Stimulated activated CD4-positive, alpha-beta T cell treated with anti-CD3 and anti-CD28 coated beads, Interleukin-2, amount 100 ng/mL, for 48 hours (primary cell): ENCODE data around the gene SIM2.

Experiments used
- DNase-seq, 2 donors: peaks; one replicate each; pipeline ENCODE4 v3.0.0-alpha.2; 2020

SIM2 gene

DNA sequence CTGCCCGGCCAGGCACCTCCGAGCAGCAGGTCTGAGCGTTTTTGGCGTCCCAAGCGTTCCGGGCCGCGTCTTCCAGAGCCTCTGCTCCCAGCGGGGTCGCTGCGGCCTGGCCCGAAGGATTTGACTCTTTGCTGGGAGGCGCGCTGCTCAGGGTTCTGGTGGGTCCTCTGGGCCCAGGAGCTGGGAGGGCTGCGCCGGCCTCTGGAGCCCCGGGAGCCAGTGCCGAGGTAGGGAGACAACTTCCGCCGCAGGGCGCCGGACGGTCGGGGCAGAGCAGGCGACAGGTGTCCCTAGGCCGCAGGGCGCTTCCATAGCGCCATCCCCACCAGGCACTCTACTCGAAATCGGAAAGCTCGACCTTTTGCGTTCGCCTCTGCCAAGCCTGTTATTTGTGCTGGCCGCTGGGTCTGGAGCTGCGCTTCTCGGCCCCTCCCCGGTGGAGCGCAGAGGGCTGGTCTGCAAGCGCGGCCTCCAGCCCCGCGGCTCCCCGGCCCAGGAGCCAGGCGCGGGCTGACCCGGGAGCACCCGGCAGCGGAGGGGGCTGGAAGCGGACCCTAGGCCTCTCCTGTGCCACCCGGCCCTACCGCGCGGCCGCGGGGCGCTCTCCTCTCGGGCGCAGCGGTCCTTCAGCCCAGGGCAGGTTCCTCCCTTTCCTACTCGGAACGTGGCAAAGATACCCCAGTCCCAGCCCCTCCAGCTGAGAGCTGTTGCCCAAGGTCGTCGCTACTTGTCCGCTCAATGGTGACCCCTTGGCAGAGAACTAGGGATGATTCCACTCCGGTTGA, 2.2 kb downstream of the SIM2 start:
- DNase-seq, result no peak

DNA sequence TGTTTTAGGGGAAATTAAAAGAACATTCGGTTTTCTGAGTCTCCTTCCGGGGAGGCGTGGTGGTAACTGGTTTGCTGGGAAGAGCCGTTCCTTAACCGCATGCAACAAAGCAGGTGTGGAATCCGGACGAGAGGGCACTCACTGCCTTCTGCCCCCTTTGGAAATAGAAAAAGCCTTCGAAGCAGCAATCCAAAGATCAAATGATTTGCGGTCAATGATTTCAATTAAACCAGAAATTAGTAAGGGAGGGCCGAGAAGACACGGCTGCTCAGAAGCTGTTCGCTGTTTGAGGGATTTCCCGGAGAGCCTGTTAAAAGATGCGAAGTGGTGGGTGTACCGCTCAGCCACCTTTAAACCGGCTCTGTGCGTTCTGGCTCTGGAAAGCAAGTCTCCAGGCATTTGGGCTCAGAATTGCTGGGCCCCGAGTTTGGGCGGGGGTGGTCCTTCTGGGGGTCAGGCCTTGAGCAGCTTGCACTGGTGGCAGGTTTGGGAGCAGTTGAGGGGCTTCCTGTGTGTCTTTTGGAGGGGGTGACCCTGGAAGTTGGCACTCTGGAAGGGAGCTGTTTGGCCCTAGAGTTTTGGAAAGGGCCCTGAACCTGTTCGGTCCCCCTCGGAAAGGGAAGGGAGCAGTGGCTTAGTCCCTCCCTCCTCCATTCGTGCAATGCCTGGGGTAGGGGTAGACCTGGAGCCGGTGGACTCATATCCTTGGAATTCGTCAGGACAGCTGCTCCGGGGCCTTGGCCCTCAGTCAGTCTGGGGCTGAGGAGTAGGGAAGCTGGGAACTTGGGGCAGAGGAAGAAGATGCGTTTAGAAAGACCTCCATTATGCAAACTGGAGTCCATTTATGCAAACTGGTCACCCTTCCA, 3.1 kb downstream of the SIM2 start:
- DNase-seq, result no peak

GRCh38 chr21:36702622-36702968, 3.7 kb downstream of the SIM2 start:
- DNase-seq, result no peak

GRCh38 chr21:36703123-36703522, 4.2 kb downstream of the SIM2 start:
- no peak for DNase-seq

DNA sequence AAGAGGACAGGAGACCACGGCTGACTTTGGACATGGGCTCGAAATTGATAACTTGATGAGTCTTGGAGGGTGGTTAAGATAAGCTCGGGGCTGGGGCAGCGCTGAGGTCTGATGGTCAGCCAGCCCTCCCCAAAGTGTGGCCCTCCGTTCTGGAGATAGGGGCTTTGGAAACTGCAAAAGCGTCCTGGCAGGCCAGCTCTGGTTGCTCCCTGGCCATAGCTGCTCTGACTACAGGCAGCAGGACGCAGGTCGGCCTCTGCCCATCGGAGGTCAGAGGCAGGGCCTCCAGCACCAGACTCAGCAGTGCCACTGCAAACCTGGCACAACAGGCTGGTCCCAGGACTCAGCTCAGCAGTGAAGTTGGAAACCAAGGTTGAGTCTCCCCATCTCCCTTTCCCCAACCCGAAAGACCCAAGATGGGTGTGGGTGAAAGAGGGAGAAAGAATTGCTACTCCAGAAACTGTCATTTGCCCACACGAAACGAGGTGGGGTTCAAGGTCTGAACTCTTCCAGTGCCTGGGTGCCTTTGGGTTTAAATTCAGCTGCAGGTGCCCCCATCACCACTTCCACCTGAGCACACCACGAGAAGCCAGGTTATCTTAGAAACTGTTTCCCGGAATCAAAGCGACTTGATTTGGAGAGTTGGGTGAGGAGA, 4.8 kb downstream of the SIM2 start:
- DNase-seq, result no peak

DNA sequence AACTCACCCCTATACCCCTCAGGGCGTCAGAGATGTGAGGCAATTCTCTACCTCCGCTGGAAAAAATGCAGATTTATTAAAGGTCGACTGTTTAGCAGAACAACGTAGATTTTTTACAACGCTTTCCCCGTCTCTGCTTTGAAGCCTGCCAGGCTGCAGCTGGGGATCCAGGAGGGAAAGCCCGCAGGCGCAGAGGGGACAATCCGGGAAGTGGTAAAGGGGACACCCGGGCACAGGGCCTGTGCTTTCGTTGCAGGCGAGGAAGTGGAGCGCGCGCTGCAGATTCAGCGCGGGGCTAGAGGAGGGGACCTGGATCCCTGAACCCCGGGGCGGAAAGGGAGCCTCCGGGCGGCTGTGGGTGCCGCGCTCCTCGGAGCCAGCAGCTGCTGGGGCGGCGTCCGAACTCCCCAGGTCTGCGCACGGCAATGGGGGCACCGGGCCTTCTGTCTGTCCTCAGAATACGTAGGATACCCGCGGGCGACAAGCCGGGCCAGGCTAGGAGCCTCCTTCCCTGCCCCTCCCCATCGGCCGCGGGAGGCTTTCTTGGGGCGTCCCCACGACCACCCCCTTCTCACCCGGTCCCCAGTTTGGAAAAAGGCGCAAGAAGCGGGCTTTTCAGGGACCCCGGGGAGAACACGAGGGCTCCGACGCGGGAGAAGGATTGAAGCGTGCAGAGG, 5.5 kb downstream of the SIM2 start:
- DNase-seq, result no peak

GRCh38 chr21:36704958-36705678, 6.2 kb downstream of the SIM2 start:
- no peak for DNase-seq

- DNase-seq, result no peak
Measured at GRCh38 chr21:36705679-36706481, 7.0 kb downstream of the SIM2 start.

DNA sequence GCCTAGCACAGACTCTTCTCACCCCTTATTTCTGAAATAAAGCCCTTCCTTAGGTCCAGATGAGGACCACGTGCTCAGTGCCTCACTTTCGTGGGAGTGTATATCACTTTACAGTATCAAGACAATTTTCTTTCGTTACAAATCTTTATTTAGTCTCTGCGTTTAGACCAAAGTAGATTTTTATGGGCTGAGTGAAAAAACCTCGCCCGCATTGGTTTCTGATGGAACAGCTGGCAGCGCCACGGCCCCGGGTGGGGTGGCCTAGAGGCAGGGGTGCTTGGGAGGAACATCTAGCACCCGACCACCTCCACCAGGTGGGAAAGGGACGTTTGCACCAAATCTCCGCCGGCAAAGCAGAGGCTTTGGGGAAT, 7.6 kb downstream of the SIM2 start:
- DNase-seq, result no peak

DNA sequence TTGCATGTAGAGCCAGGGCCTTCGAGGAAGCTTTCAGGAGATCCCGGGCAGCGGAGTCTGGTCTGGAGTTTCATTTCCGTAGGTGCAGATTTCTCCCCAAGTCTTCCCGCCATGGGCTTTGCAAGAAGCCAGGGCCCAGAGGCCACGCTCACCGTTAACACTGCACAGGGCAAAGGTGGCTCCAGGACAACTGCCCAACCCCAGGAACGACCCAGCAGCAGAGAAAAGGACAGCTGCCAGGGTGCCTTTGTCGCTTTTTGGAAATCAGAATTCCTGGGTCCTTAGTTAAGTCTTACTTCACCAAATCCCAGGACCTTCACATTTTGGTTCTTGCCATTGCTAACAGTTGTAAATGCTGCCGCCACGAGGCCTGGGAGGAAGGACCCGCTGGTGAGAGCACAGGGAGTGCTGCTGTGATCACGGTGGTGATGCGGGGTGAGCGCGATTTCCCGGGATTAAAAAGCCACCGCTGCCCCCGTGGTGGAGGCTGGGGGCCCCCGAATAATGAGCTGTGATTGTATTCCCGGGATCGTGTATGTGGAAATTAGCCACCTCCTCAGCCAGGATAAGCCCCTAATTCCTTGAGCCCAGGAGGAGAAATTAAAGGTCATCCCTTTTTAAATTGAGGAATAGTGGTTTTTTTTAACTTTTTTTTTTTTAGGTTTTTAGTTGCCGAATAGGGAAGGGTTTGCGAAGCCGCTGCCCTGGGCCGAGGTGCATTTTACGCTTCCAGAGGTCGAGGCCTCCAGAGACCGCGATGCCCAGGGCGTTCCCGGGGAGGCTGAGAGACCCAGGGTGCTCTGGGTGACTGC, 8.2 kb downstream of the SIM2 start:
- DNase-seq, result no peak

DNA sequence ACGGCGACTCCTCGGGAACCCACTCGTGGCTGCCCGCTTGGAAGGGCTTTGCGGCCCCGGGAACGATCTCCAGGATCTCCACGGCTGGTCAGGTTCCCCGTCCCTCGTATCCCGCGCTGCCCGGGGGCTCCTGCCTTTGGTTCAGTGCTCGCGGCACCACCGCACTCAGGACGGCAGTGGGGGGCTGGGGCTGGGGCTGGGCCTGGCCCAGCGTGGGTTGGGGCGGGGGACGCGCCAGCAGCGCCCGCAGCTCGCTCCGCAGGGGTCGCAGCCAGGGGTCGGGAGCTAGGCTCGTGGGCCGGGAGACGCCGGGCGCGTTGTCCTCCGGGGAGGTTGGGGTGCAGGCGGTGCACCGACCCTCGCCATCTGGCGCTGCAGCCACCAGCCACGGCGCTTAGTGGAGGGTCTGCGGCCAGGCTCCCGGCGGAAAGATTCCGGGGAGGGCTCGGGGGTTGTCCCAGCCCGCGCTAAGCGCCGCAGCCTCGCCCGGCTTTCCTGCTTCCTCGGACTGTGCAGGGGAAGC, 8.9 kb downstream of the SIM2 start:
- no peak for DNase-seq

DNA sequence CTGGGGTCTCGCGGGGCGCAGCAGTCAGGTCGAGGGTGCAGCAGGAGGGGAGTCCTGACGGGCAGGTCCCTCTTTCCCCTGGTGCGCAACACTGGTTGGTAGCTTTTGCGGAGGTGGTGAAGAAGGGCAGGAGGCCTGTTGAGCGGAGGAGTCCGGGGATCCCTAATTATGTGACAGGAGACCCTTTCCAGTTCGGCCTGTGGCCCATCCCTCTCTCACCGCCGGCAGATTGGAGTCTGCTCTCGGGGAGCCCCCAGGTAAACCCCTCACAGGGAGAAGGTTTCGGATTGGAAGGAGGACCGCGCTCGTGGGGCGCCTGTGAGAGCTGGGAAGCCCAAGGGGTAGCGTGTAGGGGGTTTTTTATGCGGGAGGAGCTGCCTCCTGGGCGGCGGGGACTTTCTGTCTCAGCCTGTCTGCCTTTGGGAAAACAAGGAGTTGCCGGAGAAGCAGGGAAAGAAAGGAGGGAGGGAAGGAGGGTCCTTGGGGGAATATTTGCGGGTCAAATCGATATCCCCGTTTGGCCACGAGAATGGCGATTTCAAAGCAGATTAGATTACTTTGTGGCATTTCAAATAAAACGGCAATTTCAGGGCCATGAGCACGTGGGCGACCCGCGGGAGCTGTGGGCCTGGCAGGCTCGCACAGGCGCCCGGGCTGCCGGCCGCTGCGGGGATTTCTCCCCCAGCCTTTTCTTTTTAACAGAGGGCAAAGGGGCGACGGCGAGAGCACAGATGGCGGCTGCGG, 9.5 kb downstream of the SIM2 start:
- DNase-seq, result no peak

DNA sequence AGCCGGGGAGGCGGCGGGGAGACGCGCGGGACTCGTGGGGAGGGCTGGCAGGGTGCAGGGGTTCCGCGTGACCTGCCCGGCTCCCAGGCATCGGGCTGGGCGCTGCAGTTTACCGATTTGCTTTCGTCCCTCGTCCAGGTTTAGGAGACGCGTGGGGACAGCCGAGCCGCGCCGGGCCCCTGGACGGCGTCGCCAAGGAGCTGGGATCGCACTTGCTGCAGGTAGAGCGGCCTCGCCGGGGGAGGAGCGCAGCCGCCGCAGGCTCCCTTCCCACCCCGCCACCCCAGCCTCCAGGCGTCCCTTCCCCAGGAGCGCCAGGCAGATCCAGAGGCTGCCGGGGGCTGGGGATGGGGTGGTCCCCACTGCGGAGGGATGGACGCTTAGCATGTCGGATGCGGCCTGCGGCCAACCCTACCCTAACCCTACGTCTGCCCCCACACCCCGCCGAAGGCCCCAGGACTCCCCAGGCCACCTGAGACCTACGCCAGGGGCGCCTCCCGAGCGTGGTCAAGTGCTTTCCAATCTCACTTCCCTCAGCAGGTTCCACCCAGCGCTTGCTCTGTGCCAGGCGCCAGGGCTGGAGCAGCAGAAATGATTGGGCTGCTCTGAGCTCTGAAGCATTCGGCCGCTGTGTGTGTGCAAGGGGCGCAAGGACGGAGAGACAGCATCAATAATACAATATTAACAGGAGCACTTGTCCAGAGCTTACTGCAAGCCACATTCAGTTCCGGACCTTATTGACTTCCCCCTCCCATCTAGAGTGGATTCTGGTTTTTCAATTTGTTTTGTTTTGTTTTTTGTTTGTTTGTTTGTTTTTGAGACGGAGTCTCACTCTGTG, 10.3 kb downstream of the SIM2 start:
- no peak for DNase-seq

DNA sequence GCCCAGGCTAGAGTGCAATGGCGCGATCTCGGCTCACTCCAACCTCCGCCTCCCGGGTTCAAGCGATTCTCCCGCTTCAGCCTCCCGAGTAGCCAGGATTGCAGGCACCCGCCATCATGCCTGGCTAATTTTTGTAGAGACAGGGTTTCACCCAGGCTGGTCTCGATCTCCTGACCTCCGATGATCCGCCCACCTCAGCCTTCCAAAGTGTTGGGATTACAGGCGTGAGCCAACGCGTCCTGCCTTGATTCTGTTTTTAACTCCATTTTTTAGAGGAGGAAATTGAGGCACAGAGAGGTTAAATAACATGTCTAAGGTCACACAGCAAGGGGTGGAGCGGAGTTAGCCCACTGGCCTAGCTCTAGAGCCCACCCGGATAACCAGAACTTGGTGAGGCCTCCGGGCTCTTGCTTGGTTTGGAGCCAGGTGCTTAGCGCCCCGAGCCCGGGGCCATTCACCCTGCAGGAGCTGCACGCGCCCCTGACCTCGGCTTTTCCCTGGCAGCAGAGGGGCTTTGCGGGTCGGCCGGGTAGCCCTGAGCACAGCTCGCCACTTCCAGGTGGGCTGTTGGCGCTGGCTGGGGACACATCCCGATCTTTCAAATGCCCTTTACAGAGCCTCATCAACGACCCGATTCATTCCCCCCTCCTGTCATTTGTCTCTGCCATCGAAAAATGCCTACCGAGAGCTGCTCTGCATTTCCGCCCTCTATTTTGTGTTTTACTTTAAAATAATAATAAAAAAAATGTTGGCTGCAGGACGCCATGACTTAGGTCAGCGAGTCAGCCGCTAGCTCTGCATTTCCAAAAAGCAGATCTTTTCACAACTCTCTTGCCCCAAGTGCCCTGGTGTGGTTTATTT, 11.2 kb downstream of the SIM2 start:
- no peak for DNase-seq

- DNase-seq, result no peak
Measured at GRCh38 chr21:36710729-36711048, 11.8 kb downstream of the SIM2 start.

DNA sequence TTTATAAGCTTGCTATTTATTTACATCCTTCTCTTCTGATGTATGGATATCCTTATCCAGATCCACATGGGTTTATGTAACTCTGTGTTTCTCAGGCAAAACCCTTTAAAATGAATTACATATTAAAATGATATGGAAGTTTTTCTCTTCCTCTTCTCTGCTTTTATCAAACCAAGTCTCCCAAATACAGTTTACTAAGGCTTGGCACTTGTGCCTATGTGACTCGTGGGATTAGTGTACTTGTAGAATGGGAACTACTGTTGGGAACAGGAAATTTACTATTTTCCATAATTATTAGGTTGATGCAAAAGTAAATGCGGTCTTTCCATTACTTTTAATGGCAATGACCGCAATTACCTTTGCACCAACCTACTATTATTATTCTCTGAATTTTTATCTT, 14.8 kb downstream of the SIM2 start:
- no peak for DNase-seq

- no peak for DNase-seq
Measured at GRCh38 chr21:36716387-36716786, 17.5 kb downstream of the SIM2 start.

DNA sequence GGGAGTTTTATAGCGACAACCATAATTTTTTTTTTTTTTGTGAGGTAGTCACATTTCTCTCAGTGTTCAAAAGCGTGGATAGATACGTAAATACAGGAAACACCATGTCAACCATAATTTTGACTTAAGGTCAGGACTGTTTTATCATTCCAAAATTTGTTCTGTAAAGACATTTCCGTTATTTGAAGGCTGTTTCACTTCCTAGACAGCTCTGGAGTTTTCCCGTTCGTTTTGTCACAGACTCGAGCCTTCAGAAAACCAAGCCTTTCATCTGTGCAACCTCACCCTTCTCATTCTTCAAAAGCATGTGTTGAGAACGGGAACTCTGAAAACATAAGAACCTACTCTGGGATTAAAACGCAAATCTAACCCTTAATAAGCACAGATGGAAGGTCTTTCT, 17.9 kb downstream of the SIM2 start:
- DNase-seq, result no peak
